Adrenal gland (tissue), 12 donors: ENCODE measurements around the gene HNRNPC. TPM values are rescaled to one million over a fixed set of nuclear protein-coding genes. Genes with fewer than 3 reads are reported as not detected.
"Not testable (repeated sequence)": the region's sequence is repeated elsewhere in the genome, so short reads cannot be mapped to it uniquely, and the experiment has no call there.

Experiments
- DNase-seq, 7 donors: peaks; one replicate each; pipeline ENCODE4 v3.0.0-alpha.2; 2019 to 2020
- H3K27ac ChIP-seq, 5 donors: fragments of 200-600 bp; sonication (generic) in 4 of 5; 1 replicate in 3 of 5; 2 replicates in 2 of 5; pipeline versions ENCODE4 v1.5.1 to v1.8.0; 2016 to 2020; ENCODE audit warnings: mild to moderate bottlenecking in 1 of 5
- H3K27me3 ChIP-seq: fragments of 200-600 bp; 2 replicates; pipeline ENCODE4 v1.8.0; 2021
- H3K36me3 ChIP-seq, 2 donors: fragments of 200-600 bp; replicated peaks in 1 of 2; 1 replicate in 1 of 2; 2 replicates in 1 of 2; pipeline versions ENCODE4 v1.5.1 to v1.8.0; 2018 to 2022
- H3K4me1 ChIP-seq, 2 donors: fragments of 200-600 bp; replicated peaks in 1 of 2; 1 replicate in 1 of 2; 2 replicates in 1 of 2; pipeline versions ENCODE4 v1.5.1 to v1.8.0; 2018 to 2021
- H3K4me3 ChIP-seq, 4 donors: fragments of 200-600 bp; sonication (generic) in 3 of 4; one replicate each; pipeline ENCODE4 v1.5.1; 2016 to 2018
- H3K9me3 ChIP-seq, 3 donors: fragments of 200-600 bp; sonication (generic) in 1 of 3; replicated peaks in 1 of 3; 1 replicate in 2 of 3; 2 replicates in 1 of 3; pipeline versions ENCODE4 v1.5.1 to v1.8.0; 2016 to 2021
- CTCF ChIP-seq, 6 experiments: fragments of 450-650 bp in 4 of 6; fragments of 200-600 bp in 2 of 6; sonication (generic) in 1 of 6; IDR thresholded peaks; 1 replicate in 5 of 6; 2 replicates in 1 of 6; pipeline versions ENCODE4 v1.5.1 to v1.8.0; 2016 to 2021; ENCODE audit warnings: antibody characterized with exemption in 6 of 6, mild to moderate bottlenecking in 2 of 6, moderate library complexity in 1 of 6
- POLR2A ChIP-seq, 2 donors: fragments of 450-650 bp; IDR thresholded peaks; one replicate each; pipeline ENCODE4 v1.6.1; 2017; ENCODE audit warnings: antibody characterized with exemption in 2 of 2, mild to moderate bottlenecking in 2 of 2, moderate library complexity in 1 of 2
- WGBS, 4 donors: extraction: QIAGEN DNeasy Blood & Tissue Kit in 2 of 4; methylation state at CpG; one replicate each; pipeline versions ENCODE4 v1.1.5 to v1.1.7; 2013 to 2017; 5-methylcytosine and 5-hydroxymethylcytosine counted together
- intact Hi-C, 2 donors: fragments of 100-400 bp; cut with DNase I; formaldehyde crosslinking; loops; one replicate each; pipeline versions ENCODE4 v1.14.1 to v1.15.0; 2022 to 2023
- polyA plus RNA-seq, 3 donors: library from polyadenylated mRNA; stranded (reverse); fragments of 200-250 nt in 2 of 3; fragments of 350-450 nt in 1 of 3; fragmentation: Illumina TruSeq in 1 of 3; extraction: RNeasy Lipid Tissue Mini Kit (QIAGEN cat#74804) in 1 of 3; gene quantifications; one replicate each; pipeline ENCODE4 v1.2.3, GENCODE V29; 2013 to 2014
- total RNA-seq, 9 donors: library from RNA; depleted of rRNA in 4 of 9; stranded (reverse); fragments of >200 nt in 4 of 9; fragments of 120-200 nt in 1 of 9; fragmentation: NEBNext Ultra II Directional in 1 of 9; extraction: Animal tissue kit (Norgen Biotek cat#: 25700) in 1 of 9; gene quantifications; one replicate each; pipeline versions ENCODE4 v1.1.0 to v1.2.4, GENCODE V29; 2013 to 2023
- donor health status: healthy with polysubstance abuse.
- donor health status: Bipolar disorder and iron deficiency.
- donor health status: DM: yes; HTN: yes; CAD: no.
- donor health status: DM: no; HTN: no; CAD: no.
- donor health status: DM: no; HTN: no; CAD: no.
- donor health status: DM: yes; HTN: yes; CAD: no.

HNRNPC gene
- total and polyA plus RNA-seq, 12 donors: 399 to 905 (median 531) TPM

DNA sequence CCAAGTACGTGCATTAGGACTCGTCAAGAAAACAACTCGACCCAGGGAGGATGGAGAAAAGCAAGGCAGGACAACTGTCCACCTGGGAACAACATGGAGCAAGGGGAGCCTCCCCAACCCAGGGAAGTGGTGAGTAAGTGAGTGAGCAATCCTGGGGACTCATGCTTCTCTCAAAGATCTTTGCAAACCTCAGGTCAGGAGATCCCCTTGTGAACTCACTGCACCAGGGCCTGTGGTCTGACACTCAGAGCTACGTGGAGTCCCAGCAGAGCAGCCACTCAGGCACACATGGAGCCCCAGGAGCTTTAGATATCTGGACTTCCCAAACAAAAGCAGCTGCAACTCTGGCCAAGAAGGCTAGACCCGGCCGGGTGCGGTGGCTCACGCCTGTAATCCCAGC, 101.2 kb downstream of the HNRNPC start:
- no peak overlapping the region for H3K4me3 ChIP-seq
- H3K27me3 ChIP-seq: no peaks in the 10 kb centered on the region
- H3K4me1 ChIP-seq: no peaks in the 10 kb centered on the region
- no peak for DNase-seq
- TF ChIP-seq POLR2A (IDR thresholded peaks at IDR 0.05) (no peak), CTCF (IDR thresholded peaks at IDR 0.05) (no peak)
- no peak overlapping the region for H3K27ac ChIP-seq
- 74 to 89% (median 81%) methylated on average over 7 to 8 of the region's 8 CpGs for WGBS, 4 donors
- H3K36me3 ChIP-seq: no peaks in the 10 kb centered on the region
- H3K9me3 ChIP-seq: no peaks in the 10 kb centered on the region
- intact Hi-C loops: no loop called here

DNA sequence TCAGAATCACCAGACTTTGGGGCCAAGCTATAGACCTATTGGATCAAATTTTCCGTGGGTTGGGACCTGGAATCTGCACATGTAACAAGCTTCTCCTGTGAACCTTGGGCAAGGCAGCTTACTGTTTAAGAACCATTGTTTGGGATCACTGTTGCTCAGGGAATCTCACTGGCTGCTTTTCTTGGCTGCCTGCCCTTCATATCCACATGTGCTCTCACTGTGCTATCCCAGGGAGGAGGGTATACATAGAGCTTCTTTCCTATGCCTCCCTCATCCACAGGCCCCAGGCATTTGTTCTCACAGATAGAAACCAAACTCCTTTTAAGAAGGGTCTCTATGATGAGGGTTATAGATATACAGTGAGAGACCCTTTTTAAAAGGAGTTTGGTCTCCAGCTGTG, 103.6 kb downstream of the HNRNPC start:
- H3K36me3 ChIP-seq, DNase-seq, H3K27ac ChIP-seq, H3K4me1 ChIP-seq, H3K4me3 ChIP-seq, intact Hi-C loops, H3K9me3 ChIP-seq, H3K27me3 ChIP-seq: not testable (repeated sequence)
- 60 to 75% (median 65%) methylated on average over 1 of the region's 1 CpG for WGBS, 4 donors

DNA sequence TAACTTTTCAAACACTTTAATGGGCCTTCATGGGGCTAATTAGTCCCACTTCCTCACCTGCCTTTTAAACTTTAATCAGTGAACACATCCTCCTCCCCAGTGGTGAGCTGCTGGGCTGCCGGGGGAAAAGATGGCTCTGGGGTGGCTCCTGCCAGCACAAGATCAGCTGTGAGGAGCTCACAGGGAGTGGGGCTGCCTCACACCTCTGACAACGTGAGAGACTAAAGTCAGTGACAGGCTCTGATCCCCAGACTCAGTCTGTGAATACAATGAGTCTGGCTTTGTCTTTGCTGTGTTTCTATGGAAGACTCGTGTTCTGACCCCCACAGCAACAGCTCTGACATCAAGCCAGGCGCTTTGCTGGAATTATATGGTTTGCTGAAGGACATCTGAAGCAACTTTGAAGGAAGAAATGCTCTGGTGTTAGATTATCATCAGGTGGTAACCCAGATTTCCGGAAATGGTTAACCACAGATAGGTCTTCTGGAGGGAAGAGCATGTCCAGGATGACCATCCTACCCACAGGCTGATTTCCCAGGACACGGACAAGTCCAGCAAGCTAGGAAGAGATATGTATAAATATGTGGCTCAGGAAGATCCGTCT, 104.1 kb downstream of the HNRNPC start:
- H3K27ac ChIP-seq, H3K4me3 ChIP-seq, intact Hi-C loops, H3K4me1 ChIP-seq, H3K36me3 ChIP-seq, DNase-seq, H3K9me3 ChIP-seq, H3K27me3 ChIP-seq: not testable (repeated sequence)
- 61 to 68% (median 66%) methylated on average over 6 to 7 of the region's 7 CpGs for WGBS, 4 donors

- Histone ChIP-seq H3K9me3 (no peaks in the 10 kb centered on the region), H3K36me3 (no peaks in the 10 kb centered on the region), H3K4me1 (no peaks in the 10 kb centered on the region), H3K27ac (no peak overlapping the region), H3K27me3 (no peaks in the 10 kb centered on the region), H3K4me3 (no peak overlapping the region)
- intact Hi-C loops: no loop called here
- TF ChIP-seq CTCF (IDR thresholded peaks at IDR 0.05): no peak
- no peak for TF ChIP-seq POLR2A (IDR thresholded peaks at IDR 0.05)
- no peak for DNase-seq
- 53 to 60% (median 58%) methylated on average over 4 of the region's 4 CpGs for WGBS, 4 donors
Observed at GRCh38 chr14:21163871-21164291, 105.4 kb downstream of the HNRNPC start.

DNA sequence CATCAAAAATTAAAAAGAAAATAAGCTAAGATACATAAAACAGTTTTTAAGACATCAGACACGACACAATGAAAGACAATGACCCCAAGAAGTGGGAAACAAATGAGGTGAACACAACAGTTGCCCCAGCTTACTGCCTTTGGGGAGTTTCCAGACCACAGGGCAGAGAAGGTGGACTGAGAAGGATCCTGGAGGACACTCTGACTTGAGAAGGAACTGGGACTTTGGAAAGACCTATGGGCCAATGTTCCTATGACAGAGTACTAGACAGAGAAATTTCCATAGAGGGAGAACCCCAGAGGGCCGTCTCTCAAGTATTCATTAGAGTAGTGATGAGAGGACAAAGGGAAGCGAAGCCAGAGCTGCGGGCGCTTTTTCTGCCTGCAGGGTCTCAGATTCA, 107.2 kb downstream of the HNRNPC start:
- no peak overlapping the region for H3K4me3 ChIP-seq
- no peaks in the 10 kb centered on the region for H3K36me3 ChIP-seq
- DNase-seq: no peak
- no peaks in the 10 kb centered on the region for H3K27me3 ChIP-seq
- WGBS, 4 donors: 71 to 79% (median 74%) methylated on average over 5 of the region's 5 CpGs
- no peaks in the 10 kb centered on the region for H3K4me1 ChIP-seq
- no peaks in the 10 kb centered on the region for H3K9me3 ChIP-seq
- TF ChIP-seq POLR2A (IDR thresholded peaks at IDR 0.05) (no peak), CTCF (IDR thresholded peaks at IDR 0.05) (no peak)
- no peak overlapping the region for H3K27ac ChIP-seq
- intact Hi-C loops: no loop called here
